Measurements from ENCODE around the gene GRAP. TPM values are rescaled to one million over a fixed set of nuclear protein-coding genes. Genes with fewer than 3 reads are reported as not detected.
"Not testable (repeated sequence)": the region's sequence is repeated elsewhere in the genome, so short reads cannot be mapped to it uniquely, and the experiment has no call there.

GRAP gene
- total and polyA plus RNA-seq, 2 experiments from 2014 or later = 0.54 TPM; not detected in 1

DNA sequence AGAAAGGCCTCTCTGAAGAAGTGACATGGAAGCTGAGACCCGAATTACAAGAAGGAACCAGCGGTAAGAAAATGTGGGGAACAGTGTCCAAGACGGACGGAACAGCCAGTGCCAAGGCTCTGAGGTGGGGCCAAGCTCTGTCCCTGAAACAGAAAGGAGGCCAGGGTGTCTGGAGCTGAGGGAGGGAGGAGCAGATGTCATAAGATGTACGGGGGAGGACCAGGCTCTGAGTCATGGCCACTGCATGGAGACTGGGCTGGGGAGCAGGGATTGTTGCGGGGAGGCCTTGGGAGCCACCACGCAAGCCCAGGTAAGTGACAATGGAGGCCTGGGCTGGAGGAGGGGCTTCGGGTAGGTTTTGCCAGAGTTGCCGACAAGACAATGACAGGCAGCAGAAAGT is 2.1 kb downstream of the GRAP start:
- not testable (repeated sequence) for H3K9me3 ChIP-seq (ENCODE audit: low read depth); H3K36me3 ChIP-seq (replicated peaks; ENCODE audit: insufficient read depth, low read depth); H3K9me2 ChIP-seq (replicated peaks; ENCODE audit: insufficient read depth); DNase-seq (ENCODE audit: low spot score); H3K27me3 ChIP-seq; H4K20me1 ChIP-seq (ENCODE audit: insufficient read depth, poor library complexity, severe bottlenecking); H2AFZ ChIP-seq; H3K4me3 ChIP-seq; H3K4me2 ChIP-seq; H3K4me1 ChIP-seq (ENCODE audit: insufficient read depth); H3K79me2 ChIP-seq; H3K27ac ChIP-seq
- no CpG with 5 or more reads among the region's 9 CpGs for WGBS (ENCODE audit: low lambda C conversion rate, missing lambda C conversion rate)

DNA sequence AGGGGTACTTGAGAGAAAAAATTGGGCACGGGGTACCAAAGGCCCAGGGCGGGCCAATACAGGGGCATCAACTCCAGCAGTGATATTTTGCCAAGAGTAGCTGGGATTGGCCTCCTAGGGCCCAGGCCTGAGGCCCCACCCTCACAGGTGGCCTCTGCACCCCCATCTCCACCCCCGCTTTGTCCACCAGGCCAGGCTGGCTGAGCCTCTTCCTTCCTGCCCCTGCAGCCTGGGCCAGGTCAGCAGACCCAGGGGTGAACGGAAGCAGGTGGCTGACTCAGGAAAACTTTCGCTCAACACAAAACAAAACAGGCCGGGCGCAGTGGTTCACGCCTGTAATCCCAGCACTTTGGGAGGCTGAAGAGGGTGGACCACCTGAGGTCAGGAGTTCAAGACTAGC is 3.7 kb downstream of the GRAP start:
- not testable (repeated sequence) for H3K27ac ChIP-seq; DNase-seq (ENCODE audit: low spot score); H3K79me2 ChIP-seq; H3K4me2 ChIP-seq; H3K4me1 ChIP-seq (ENCODE audit: insufficient read depth); H3K27me3 ChIP-seq; H3K9me3 ChIP-seq (ENCODE audit: low read depth); H2AFZ ChIP-seq; H3K4me3 ChIP-seq; H3K9me2 ChIP-seq (replicated peaks; ENCODE audit: insufficient read depth); H4K20me1 ChIP-seq (ENCODE audit: insufficient read depth, poor library complexity, severe bottlenecking); H3K36me3 ChIP-seq (replicated peaks; ENCODE audit: insufficient read depth, low read depth)
- no CpG with 5 or more reads among the region's 8 CpGs for WGBS (ENCODE audit: low lambda C conversion rate, missing lambda C conversion rate)

DNA sequence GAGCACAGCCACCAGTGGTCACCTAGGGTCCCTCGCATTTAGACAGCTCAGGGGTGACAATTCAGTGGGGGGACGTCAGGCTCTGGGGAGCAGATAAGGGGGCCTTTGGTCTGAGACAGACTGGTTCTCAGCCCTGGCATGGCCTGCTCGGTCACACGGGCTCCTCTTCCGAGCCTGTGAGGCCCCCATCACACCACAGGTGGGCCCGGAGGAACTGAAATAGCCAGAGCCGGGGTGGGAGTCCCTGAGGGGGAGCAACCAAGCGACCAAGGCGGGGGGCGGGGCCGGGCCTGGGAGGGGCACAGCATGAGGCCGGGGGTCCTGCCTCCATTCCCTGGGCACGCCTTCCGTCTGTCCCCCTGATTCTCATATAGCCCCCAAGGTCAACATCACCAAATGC is 4.4 kb downstream of the GRAP start:
- H3K79me2 ChIP-seq; H3K27ac ChIP-seq; H4K20me1 ChIP-seq (ENCODE audit: insufficient read depth, poor library complexity, severe bottlenecking); H3K9me3 ChIP-seq (ENCODE audit: low read depth); H3K4me1 ChIP-seq (ENCODE audit: insufficient read depth); H3K36me3 ChIP-seq (replicated peaks; ENCODE audit: insufficient read depth, low read depth); H3K4me3 ChIP-seq; H3K4me2 ChIP-seq; H3K9me2 ChIP-seq (replicated peaks; ENCODE audit: insufficient read depth); H3K27me3 ChIP-seq; H2AFZ ChIP-seq; DNase-seq (ENCODE audit: low spot score): not testable (repeated sequence)
- WGBS (ENCODE audit: low lambda C conversion rate, missing lambda C conversion rate) = no CpG with 5 or more reads among the region's 14 CpGs

DNA sequence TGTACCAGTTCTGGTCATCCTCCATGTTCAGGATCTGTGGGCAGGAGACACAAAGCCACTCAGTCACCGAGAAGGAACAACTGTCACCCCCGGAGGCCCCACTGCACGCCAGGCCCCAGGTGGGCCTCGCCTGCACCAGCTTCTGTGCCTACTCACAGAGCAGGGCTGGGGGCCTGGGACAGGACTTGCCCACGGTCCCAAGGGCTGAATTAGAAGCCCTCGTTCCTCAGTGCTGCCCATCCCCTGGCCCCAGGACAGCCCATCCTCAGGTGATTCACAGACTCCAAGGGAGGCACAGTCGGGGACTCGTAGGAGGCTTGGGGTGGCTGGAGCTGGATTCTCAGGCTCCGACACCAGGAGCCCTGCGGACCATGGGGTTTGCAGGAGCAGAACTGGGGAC is 4.9 kb downstream of the GRAP start:
- H3K4me2 ChIP-seq; H2AFZ ChIP-seq; H3K27me3 ChIP-seq; H3K79me2 ChIP-seq; H3K36me3 ChIP-seq (replicated peaks; ENCODE audit: insufficient read depth, low read depth); H3K9me3 ChIP-seq (ENCODE audit: low read depth); H4K20me1 ChIP-seq (ENCODE audit: insufficient read depth, poor library complexity, severe bottlenecking); H3K4me3 ChIP-seq; H3K4me1 ChIP-seq (ENCODE audit: insufficient read depth); H3K27ac ChIP-seq; DNase-seq (ENCODE audit: low spot score); H3K9me2 ChIP-seq (replicated peaks; ENCODE audit: insufficient read depth): not testable (repeated sequence)
- WGBS (ENCODE audit: low lambda C conversion rate, missing lambda C conversion rate) = 100% methylated on average over 3 of the region's 10 CpGs

DNA sequence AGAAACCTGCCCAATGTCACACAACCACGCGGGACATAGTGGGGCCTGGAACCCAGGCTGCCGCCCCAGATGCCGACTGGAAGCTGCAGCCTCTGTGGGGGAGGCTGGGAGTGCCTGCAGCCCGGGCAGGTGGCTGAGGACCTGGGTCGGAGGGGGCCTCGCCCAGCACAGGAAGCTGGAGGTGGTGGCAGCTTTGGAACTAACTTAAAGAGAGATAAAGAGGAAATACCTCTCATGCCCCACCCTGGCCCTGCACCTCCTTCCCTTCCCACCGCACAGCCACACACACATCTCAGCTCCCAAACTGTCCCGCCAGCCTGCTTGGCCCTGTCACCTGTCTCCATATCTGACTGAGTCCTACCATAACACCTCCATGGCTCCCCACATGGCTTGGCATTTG is 6.4 kb downstream of the GRAP start:
- not testable (repeated sequence) for H3K36me3 ChIP-seq (replicated peaks; ENCODE audit: insufficient read depth, low read depth); H3K4me1 ChIP-seq (ENCODE audit: insufficient read depth); H3K79me2 ChIP-seq; H3K9me3 ChIP-seq (ENCODE audit: low read depth); H4K20me1 ChIP-seq (ENCODE audit: insufficient read depth, poor library complexity, severe bottlenecking); H3K4me3 ChIP-seq; DNase-seq (ENCODE audit: low spot score); H3K27me3 ChIP-seq; H2AFZ ChIP-seq; H3K9me2 ChIP-seq (replicated peaks; ENCODE audit: insufficient read depth); H3K4me2 ChIP-seq; H3K27ac ChIP-seq
- no CpG with 5 or more reads among the region's 9 CpGs for WGBS (ENCODE audit: low lambda C conversion rate, missing lambda C conversion rate)

DNA sequence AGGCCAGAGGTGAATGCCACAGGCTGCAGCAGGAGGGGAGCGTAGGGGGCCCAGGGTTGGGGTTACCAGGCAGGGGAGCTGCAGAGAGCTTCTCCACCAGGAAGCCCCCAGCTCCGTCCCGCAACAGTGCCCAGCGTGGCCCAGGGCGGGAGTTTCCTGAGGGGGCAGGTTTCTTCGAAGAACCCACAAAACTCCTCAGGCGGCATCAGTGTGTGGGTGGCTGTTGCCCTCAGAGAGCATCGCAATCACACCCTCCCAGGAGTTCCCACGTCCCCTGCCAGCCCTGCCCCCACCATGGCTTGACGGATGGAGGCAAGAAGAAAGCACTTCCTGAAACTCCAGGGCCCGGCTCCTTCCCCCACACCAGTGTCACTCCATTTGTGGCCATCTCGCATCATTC is 8.0 kb downstream of the GRAP start:
- H3K27me3 ChIP-seq = not testable (repeated sequence)
- no CpG with 5 or more reads among the region's 12 CpGs for WGBS (ENCODE audit: low lambda C conversion rate, missing lambda C conversion rate)

DNA sequence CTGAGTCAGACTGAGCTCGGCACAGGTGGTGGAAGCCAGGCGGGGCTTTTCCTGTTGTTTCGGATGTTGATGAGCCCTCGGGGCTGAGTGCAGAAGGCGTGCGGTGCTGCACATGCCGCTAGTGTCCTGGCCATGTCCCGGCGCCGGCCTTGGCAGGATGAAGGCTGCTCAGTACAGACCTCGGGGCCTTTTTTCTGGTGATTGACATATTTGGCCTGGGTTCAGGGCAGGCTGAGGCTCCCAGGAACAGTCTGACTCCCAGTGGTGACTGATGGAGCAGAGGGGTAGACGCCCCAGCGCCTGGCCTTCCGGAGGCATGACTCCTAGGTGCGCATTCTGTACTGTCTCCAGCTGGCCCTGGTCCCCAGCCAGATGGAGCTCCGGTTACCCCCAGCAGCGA is 8.8 kb downstream of the GRAP start:
- H3K27me3 ChIP-seq; DNase-seq (ENCODE audit: low spot score); H3K36me3 ChIP-seq (replicated peaks; ENCODE audit: insufficient read depth, low read depth); H3K9me2 ChIP-seq (replicated peaks; ENCODE audit: insufficient read depth); H4K20me1 ChIP-seq (ENCODE audit: insufficient read depth, poor library complexity, severe bottlenecking); H3K4me1 ChIP-seq (ENCODE audit: insufficient read depth); H2AFZ ChIP-seq; H3K27ac ChIP-seq; H3K4me2 ChIP-seq; H3K79me2 ChIP-seq; H3K9me3 ChIP-seq (ENCODE audit: low read depth); H3K4me3 ChIP-seq: not testable (repeated sequence)
- no CpG with 5 or more reads among the region's 17 CpGs for WGBS (ENCODE audit: low lambda C conversion rate, missing lambda C conversion rate)

More for the DNA sequence above, 8.0 kb downstream of the GRAP start:
- not testable (repeated sequence) for H3K27ac ChIP-seq; H2AFZ ChIP-seq; H3K4me2 ChIP-seq; H3K79me2 ChIP-seq; H3K4me3 ChIP-seq; H3K9me2 ChIP-seq (replicated peaks; ENCODE audit: insufficient read depth); H3K4me1 ChIP-seq (ENCODE audit: insufficient read depth); H3K9me3 ChIP-seq (ENCODE audit: low read depth); H4K20me1 ChIP-seq (ENCODE audit: insufficient read depth, poor library complexity, severe bottlenecking); H3K36me3 ChIP-seq (replicated peaks; ENCODE audit: insufficient read depth, low read depth); DNase-seq (ENCODE audit: low spot score)

DNA sequence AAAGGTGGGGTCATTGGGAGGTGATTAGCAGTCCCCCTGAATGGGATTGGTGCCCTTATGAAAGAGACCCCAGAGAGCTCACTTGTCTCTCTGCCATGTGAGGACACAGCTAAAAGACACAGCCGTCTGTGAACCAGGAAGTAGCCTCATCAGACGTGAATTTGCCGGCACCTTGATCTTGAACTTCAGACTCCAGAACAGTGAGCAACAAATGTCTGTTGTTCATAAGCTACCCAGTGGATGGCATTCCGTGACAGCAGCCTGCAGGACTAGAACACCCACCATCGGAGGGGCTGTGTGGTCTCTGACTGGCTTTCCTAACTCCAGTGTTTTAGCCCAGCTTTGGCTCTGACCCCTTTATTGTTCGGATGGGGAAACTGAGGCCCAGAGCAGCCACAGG is 9.2 kb downstream of the GRAP start:
- not testable (repeated sequence) for H3K79me2 ChIP-seq; H3K36me3 ChIP-seq (replicated peaks; ENCODE audit: insufficient read depth, low read depth); H3K4me1 ChIP-seq (ENCODE audit: insufficient read depth); H3K9me2 ChIP-seq (replicated peaks; ENCODE audit: insufficient read depth); H3K27ac ChIP-seq; H3K4me3 ChIP-seq; H3K4me2 ChIP-seq; H3K27me3 ChIP-seq; H2AFZ ChIP-seq; DNase-seq (ENCODE audit: low spot score); H4K20me1 ChIP-seq (ENCODE audit: insufficient read depth, poor library complexity, severe bottlenecking); H3K9me3 ChIP-seq (ENCODE audit: low read depth)
- 60% methylated on average over 1 of the region's 6 CpGs for WGBS (ENCODE audit: low lambda C conversion rate, missing lambda C conversion rate)

DNA sequence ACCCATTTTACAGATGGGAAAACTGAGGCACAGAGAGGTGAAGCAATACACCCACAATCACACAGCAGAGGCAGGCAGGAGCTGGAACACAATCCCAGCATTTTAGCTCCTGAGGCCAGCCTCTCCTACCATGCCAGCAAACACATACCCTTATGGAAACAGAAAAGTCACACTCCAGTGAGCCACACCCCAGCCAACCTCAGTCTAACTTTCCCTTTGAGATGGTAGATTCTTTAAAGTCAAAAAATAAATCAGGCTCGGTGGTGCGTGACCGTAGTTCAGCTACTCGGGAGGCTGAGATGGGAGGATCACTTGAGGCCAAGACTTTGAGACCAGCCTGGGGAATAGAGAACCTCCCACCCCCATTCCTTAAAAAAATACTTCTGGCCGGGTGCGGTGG is 10.6 kb downstream of the GRAP start:
- not testable (repeated sequence) for H3K27ac ChIP-seq; DNase-seq (ENCODE audit: low spot score); H4K20me1 ChIP-seq (ENCODE audit: insufficient read depth, poor library complexity, severe bottlenecking); H3K79me2 ChIP-seq; H3K4me3 ChIP-seq; H3K27me3 ChIP-seq; H3K36me3 ChIP-seq (replicated peaks; ENCODE audit: insufficient read depth, low read depth); H3K4me1 ChIP-seq (ENCODE audit: insufficient read depth); H2AFZ ChIP-seq; H3K4me2 ChIP-seq; H3K9me2 ChIP-seq (replicated peaks; ENCODE audit: insufficient read depth); H3K9me3 ChIP-seq (ENCODE audit: low read depth)
- WGBS (ENCODE audit: low lambda C conversion rate, missing lambda C conversion rate) = no CpG with 5 or more reads among the region's 6 CpGs
